T-helper 1 cell (primary cell): ENCODE measurements around the gene SIGLEC7.
A peak's percentile ranks its signal among the peaks of the same experiment; 100 is the strongest.

Source experiments
- DNase-seq, 5 donors: peaks; one replicate each; pipeline ENCODE4 v3.0.0-alpha.2; 2012 to 2020

Gene SIGLEC7

GRCh38 chr19:51169283-51169918 is 27.3 kb downstream of the SIGLEC7 start:
- peak in 4 of 5 donors; percentile 33 to 57 (median 42) for DNase-seq

GRCh38 chr19:51172223-51172622 is 30.1 kb downstream of the SIGLEC7 start:
- no peak for DNase-seq

DNA sequence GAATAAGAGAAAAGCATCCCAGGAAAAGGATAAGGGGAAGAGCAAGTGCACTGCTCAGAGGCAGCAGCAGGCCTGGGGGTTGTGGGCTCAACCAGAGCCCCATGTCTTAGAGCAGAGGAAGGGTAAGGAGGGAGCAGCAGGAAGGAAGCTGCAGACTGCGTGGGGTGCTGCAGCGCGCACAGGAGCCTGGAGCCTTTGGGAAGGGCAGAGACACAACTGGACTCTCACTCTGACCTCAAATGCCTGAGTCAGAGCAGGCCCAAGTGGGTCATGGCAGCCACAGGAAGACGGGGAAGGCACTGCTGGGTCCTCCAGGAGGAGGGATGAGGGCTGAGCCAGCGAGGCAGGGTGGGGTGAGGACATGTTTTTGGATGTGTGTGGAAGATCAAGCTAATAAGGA is 31.6 kb downstream of the SIGLEC7 start:
- no peak for DNase-seq

- no peak for DNase-seq
Observed at GRCh38 chr19:51179256-51179655, 37.2 kb downstream of the SIGLEC7 start.

DNA sequence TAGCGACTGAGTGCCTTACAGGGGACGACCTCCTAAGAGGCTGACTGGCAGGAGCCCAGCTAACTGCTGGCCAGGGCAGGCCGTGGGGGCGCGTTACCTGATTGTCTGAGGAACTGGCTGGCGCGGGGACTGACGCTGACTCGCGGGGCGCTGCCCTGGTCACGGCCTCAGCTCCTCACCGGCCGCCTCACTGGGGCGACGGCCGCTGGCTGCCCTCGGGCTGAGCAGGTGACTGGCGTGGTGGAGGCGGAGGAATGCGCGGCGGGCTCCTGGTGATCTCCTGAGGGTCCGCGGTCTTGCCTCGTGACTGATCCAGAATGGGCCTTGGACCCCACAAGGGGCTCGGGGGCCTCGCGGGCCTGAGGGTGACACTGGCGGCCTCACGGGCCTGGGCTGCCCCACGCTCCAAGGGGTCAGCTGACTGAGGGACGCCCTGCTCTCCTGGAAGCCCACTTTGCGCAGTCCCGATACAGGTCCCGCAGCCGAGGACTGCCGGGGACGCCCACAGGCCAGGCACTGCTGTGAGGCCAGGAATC is 39.3 kb downstream of the SIGLEC7 start:
- no peak for DNase-seq

GRCh38 chr19:51181913-51182419 is 39.9 kb downstream of the SIGLEC7 start:
- DNase-seq, result peak in 1 of 5 donors; percentile 54

- DNase-seq, result no peak
Observed at GRCh38 chr19:51183629-51184028, 41.5 kb downstream of the SIGLEC7 start.

- no peak for DNase-seq
Observed at GRCh38 chr19:51185069-51185867, 43.2 kb downstream of the SIGLEC7 start.

GRCh38 chr19:51185868-51186215 is 43.7 kb downstream of the SIGLEC7 start:
- no peak for DNase-seq

- DNase-seq, result no peak
Observed at GRCh38 chr19:51186323-51186722, 44.2 kb downstream of the SIGLEC7 start.

DNA sequence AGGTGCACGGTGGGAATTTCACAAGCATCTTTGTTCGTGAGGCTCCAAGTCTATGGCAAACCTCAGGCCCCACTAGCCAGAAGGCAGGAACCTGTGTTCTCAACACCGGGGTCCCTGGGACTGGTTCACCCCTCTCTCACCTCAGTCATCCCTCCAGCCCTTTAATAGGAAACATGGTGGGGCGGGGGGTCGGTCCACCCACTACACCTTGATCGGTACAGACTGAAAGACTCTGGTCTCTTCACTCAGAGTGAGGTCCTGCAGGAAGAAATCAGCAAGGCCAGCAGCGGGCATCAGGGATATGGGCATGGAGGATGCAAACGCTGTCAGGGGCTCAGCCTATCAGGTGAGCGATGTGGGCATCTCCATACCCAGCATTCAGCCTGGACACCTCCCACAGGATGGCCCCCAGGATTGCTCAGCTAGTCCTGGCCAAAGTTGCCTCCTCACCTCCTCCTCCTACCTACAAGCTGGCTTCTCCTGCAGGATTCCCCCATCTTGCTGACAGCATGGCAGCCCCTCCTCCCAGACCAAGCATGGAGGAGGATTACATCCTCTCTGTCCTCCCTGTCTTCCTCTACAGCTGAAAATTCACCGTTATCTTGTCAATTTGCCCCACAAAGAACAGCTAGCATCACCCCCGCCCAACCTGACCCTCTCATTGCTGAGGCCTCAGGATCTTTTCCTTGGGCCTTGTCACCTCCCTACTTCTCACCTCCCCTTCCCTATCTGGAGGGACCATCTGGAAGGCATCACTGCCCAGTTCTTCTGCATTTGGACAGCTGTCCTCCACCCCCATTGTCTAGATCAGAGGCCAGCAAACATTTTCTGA is 45.5 kb downstream of the SIGLEC7 start:
- DNase-seq, result no peak

GRCh38 chr19:51188227-51188559 is 46.1 kb downstream of the SIGLEC7 start:
- DNase-seq, result no peak

GRCh38 chr19:51192689-51193088 is 50.6 kb downstream of the SIGLEC7 start:
- DNase-seq, result no peak

- DNase-seq, result no peak
Observed at GRCh38 chr19:51194527-51195315, 52.6 kb downstream of the SIGLEC7 start.

GRCh38 chr19:51195316-51195586 is 53.1 kb downstream of the SIGLEC7 start:
- DNase-seq, result no peak

- DNase-seq, result no peak
Observed at GRCh38 chr19:51195616-51196015, 53.5 kb downstream of the SIGLEC7 start.

DNA sequence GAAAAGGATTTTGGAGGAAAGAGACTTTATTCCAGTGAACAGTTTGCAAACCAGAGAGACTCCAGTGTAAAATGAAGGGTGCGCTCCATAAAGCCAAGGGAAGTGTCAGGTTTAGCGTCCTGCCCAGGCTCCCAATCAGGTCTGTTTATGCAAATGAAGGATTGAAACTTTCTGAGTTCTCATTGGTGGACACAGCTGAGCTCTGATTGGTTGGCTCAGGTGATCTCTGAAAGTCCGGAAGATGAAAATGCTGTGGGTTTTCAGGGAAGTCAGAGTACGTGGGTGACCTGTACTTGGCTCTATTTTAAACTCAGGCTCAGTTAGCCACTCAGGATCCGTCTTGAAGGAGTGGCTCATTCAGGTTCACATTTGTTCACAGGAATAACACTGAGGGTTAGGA is 54.1 kb downstream of the SIGLEC7 start:
- peak in 1 of 5 donors; percentile 24 for DNase-seq

- DNase-seq, result no peak
Observed at GRCh38 chr19:51198641-51199040, 56.5 kb downstream of the SIGLEC7 start.

GRCh38 chr19:51200071-51200666 is 58.1 kb downstream of the SIGLEC7 start:
- DNase-seq, result no peak

DNA sequence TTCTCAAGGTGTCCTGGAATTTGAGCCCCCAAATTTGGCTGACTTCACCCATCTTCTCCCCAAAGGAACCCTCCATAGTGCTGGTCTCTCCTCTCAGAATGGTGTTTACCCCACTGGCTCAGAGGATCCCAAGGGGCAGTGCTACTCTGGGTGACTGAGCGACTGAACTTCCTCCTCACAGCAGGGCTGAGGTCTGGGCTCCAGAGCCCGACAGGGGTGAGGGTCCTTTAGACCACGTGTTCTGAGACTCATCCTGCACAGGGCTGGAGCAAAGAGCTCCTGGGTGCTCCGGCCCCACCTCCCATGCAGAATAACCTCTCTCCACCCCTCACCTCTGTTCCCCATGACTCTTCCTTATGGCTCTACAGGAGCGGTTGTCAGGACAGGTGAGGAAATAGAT is 59.6 kb downstream of the SIGLEC7 start:
- no peak for DNase-seq
